IMR-90 (cell line): ENCODE measurements around the gene MNAT1.

Source experiments
- CTCF ChIP-seq: conservative IDR thresholded peaks from 2 replicates; pipeline ENCODE4 v1.5.1; 2012; ENCODE audit warnings: mild to moderate bottlenecking, low read depth, low read length, improper control_type of control experiment
- POLR2A ChIP-seq: IDR thresholded peaks from 2 replicates; pipeline ENCODE4 v1.6.1; 2012; ENCODE audit warnings: mild to moderate bottlenecking, low read depth, low read length
- RFX5 ChIP-seq: IDR thresholded peaks from 2 replicates; pipeline ENCODE4 v1.8.0; 2012; ENCODE audit warnings: low read depth, mild to moderate bottlenecking, low read length, moderate library complexity

- TF ChIP-seq CTCF (no peak), POLR2A (no peak), RFX5 (no peak)
These were observed 4.4 kb downstream of the MNAT1 start for GRCh38 chr14:60738843-60739508.
